ENCODE results near the gene TAF11L13. TPM values are rescaled to one million over a fixed set of nuclear protein-coding genes. Genes with fewer than 3 reads are reported as not detected.

The TAF11L13 gene
- total and polyA plus RNA-seq, 10 of the 15 experiments (the other 5 are each of a cell fraction or from before 2014, with no cell fraction given): not detected

DNA sequence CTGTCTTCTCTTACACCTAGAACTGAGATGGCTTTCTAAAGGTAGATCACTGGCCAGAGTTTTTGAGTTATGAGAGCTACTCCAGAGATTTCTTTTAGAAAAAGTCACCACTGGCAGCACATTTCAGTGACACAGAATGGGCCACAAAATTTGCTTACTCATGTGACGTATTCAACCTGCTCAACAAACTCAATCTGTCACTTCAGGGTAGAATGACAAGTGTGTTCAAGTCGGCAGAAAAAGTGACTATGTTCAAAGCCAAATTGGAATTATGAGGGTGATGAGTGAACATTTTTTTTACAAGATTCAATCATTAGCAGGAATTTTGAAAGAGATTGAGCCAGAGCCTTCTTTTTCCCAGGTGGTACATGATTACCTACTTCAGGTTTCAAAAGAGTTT, 48.8 kb downstream of the TAF11L13 start:
- H3K36me3 ChIP-seq (ENCODE audit: control insufficient read depth in 2 of 2, insufficient read depth in 2 of 2, low read length in 1 of 2): no peaks in the 10 kb centered on the region
- H3K4me1 ChIP-seq (ENCODE audit: control insufficient read depth, insufficient read depth, low read length): no peaks in the 10 kb centered on the region
- TF ChIP-seq, protein P1, sequence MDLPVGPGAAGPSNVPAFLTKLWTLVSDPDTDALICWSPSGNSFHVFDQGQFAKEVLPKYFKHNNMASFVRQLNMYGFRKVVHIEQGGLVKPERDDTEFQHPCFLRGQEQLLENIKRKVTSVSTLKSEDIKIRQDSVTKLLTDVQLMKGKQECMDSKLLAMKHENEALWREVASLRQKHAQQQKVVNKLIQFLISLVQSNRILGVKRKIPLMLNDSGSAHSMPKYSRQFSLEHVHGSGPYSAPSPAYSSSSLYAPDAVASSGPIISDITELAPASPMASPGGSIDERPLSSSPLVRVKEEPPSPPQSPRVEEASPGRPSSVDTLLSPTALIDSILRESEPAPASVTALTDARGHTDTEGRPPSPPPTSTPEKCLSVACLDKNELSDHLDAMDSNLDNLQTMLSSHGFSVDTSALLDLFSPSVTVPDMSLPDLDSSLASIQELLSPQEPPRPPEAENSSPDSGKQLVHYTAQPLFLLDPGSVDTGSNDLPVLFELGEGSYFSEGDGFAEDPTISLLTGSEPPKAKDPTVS (IDR thresholded peaks at IDR 0.05; ENCODE audit: low read depth, low read length): no peak
- TF ChIP-seq ZBED1 (IDR thresholded peaks at IDR 0.05; ENCODE audit: borderline replicate concordance): no peak
- TF ChIP-seq BACH1 (IDR thresholded peaks at IDR 0.05; ENCODE audit: borderline replicate concordance): no peak
- TF ChIP-seq DPF2 (IDR thresholded peaks at IDR 0.05): no peak
- TF ChIP-seq SUZ12 (IDR thresholded peaks at IDR 0.05; ENCODE audit: unreplicated experiment): no peak
- no peak for TF ChIP-seq ZNF24 (IDR thresholded peaks at IDR 0.05)
- TF ChIP-seq FOXK2 (IDR thresholded peaks at IDR 0.05): no peak
- TF ChIP-seq CBX3 (IDR thresholded peaks at IDR 0.05; ENCODE audit: borderline replicate concordance, low read depth): no peak
- no peak for TF ChIP-seq GABPA (IDR thresholded peaks at IDR 0.05; ENCODE audit: low read depth)
- TF ChIP-seq RFX5 (IDR thresholded peaks at IDR 0.05; ENCODE audit: low read depth, low read length): no peak
- intact Hi-C loops (cut with micrococcal nuclease; ENCODE audit: unreplicated experiment) (no loop called here), in situ Hi-C loops (cut with MboI) (no loop called here)
- H3K4me2 ChIP-seq (ENCODE audit: control insufficient read depth, insufficient read depth): no peak overlapping the region
- H3K27me3 ChIP-seq (replicated peaks in 1 of 2; ENCODE audit: control insufficient read depth in 2 of 2, insufficient read depth in 2 of 2, low read length in 1 of 2): no peaks in the 10 kb centered on the region
- BruUV-seq (replicated peaks): no TSS peak
- FAIRE-seq: no peak
- RAD21 ChIA-PET (ENCODE audit: unreplicated experiment): no interaction called here
- WGBS (ENCODE audit: insufficient coverage, insufficient replicate concordance, low lambda C conversion rate, missing lambda C conversion rate): 24% methylated on average over 2 of the region's 2 CpGs
- H3K9me3 ChIP-seq (replicated peaks; ENCODE audit: control insufficient read depth, insufficient read depth, low read length): no peaks in the 10 kb centered on the region
- H4K20me1 ChIP-seq (ENCODE audit: control insufficient read depth, insufficient read depth): no peaks in the 10 kb centered on the region
- H3K9ac ChIP-seq (ENCODE audit: control insufficient read depth, insufficient read depth, low read length): no peak overlapping the region
- no peak overlapping the region for H3K4me3 ChIP-seq
- CTCF ChIA-PET: no interaction called here
- no peak overlapping the region for H2AFZ ChIP-seq (ENCODE audit: control insufficient read depth, low read depth, low read length)
- no peak for ATAC-seq
- no peak overlapping the region for H3K27ac ChIP-seq (ENCODE audit: control insufficient read depth, insufficient read depth)
- SMC1A ChIA-PET (ENCODE audit: uncharacterized antibody, unreplicated experiment): no interaction called here
- H3K79me2 ChIP-seq (ENCODE audit: control insufficient read depth, insufficient read depth, low read length): no peaks in the 10 kb centered on the region
- POLR2A ChIA-PET: no interaction called here
- no peak for DNase-seq (ENCODE audit: low read depth, low spot score)

Small RNA genes lying within 50 kb of the gene (small RNA-seq; reads per million reads assigned to genes)
- not detected for gene AC233724.1
- not detected for gene AC233724.12
- not detected for gene AC233724.2
- gene AC233724.3: not detected
- gene AC233724.4: not detected
- gene AC233724.6: not detected
- not detected for gene AC233724.7

Other genes starting within 250 kb of the TAF11L13 start
Only the 7 nearest of the 12 such genes appear.
- not detected in 2 replicates for gene TAF11L7, start 46.3 kb upstream of the TAF11L13 start, total RNA-seq (2014; rRNA removed)
- gene TAF11L7, start 46.3 kb upstream of the TAF11L13 start, total RNA-seq (2014; rRNA removed; fragmentation: Illumina TruSeq; extraction: Trizol): not detected in 2 replicates
- not detected in 2 replicates for gene TAF11L7, start 46.3 kb upstream of the TAF11L13 start, total RNA-seq (2021)
- gene TAF11L7, start 46.3 kb upstream of the TAF11L13 start, polyA plus RNA-seq (2011; rRNA removed): not detected in 2 replicates
- not detected in 2 replicates for gene TAF11L7, start 46.3 kb upstream of the TAF11L13 start, polyA plus RNA-seq (2014; fragmentation: Illumina TruSeq; extraction: Trizol)
- not detected for gene TAF11L7, start 46.3 kb upstream of the TAF11L13 start, polyA plus RNA-seq (2014; fragmentation: Nextera tagmentation; extraction: Ambion mirVana)
- not detected in 2 replicates for gene TAF11L7, start 46.3 kb upstream of the TAF11L13 start, polyA plus RNA-seq (2014; rRNA removed)
- not detected for gene TAF11L7, start 46.3 kb upstream of the TAF11L13 start, polyA plus RNA-seq (2016; fragmentation: Nextera tagmentation; extraction: Ambion mirVana)
- not detected in 2 replicates for gene TAF11L8, start 41.1 kb upstream of the TAF11L13 start, total RNA-seq (2014; rRNA removed)
- not detected in 2 replicates for gene TAF11L8, start 41.1 kb upstream of the TAF11L13 start, total RNA-seq (2014; rRNA removed; fragmentation: Illumina TruSeq; extraction: Trizol)
- gene TAF11L8, start 41.1 kb upstream of the TAF11L13 start, total RNA-seq (2021): not detected in 2 replicates
- gene TAF11L8, start 41.1 kb upstream of the TAF11L13 start, polyA plus RNA-seq (2011; rRNA removed): not detected in 2 replicates
- gene TAF11L8, start 41.1 kb upstream of the TAF11L13 start, polyA plus RNA-seq (2014; fragmentation: Illumina TruSeq; extraction: Trizol): not detected in 2 replicates
- gene TAF11L8, start 41.1 kb upstream of the TAF11L13 start, polyA plus RNA-seq (2014; fragmentation: Nextera tagmentation; extraction: Ambion mirVana): not detected
- not detected in 2 replicates for gene TAF11L8, start 41.1 kb upstream of the TAF11L13 start, polyA plus RNA-seq (2014; rRNA removed)
- gene TAF11L8, start 41.1 kb upstream of the TAF11L13 start, polyA plus RNA-seq (2016; fragmentation: Nextera tagmentation; extraction: Ambion mirVana): not detected
- not detected in 2 replicates for gene TAF11L9, start 37.7 kb upstream of the TAF11L13 start, total RNA-seq (2014; rRNA removed)
- not detected in 2 replicates for gene TAF11L9, start 37.7 kb upstream of the TAF11L13 start, total RNA-seq (2014; rRNA removed; fragmentation: Illumina TruSeq; extraction: Trizol)
- gene TAF11L9, start 37.7 kb upstream of the TAF11L13 start, total RNA-seq (2021): not detected in 2 replicates
- gene TAF11L9, start 37.7 kb upstream of the TAF11L13 start, polyA plus RNA-seq (2011; rRNA removed): not detected in 2 replicates
- gene TAF11L9, start 37.7 kb upstream of the TAF11L13 start, polyA plus RNA-seq (2014; fragmentation: Illumina TruSeq; extraction: Trizol): not detected in 2 replicates
- not detected for gene TAF11L9, start 37.7 kb upstream of the TAF11L13 start, polyA plus RNA-seq (2014; fragmentation: Nextera tagmentation; extraction: Ambion mirVana)
- not detected in 2 replicates for gene TAF11L9, start 37.7 kb upstream of the TAF11L13 start, polyA plus RNA-seq (2014; rRNA removed)
- not detected for gene TAF11L9, start 37.7 kb upstream of the TAF11L13 start, polyA plus RNA-seq (2016; fragmentation: Nextera tagmentation; extraction: Ambion mirVana)
- not detected in 2 replicates for gene TAF11L10, start 34.3 kb upstream of the TAF11L13 start, total RNA-seq (2014; rRNA removed)
- not detected in 2 replicates for gene TAF11L10, start 34.3 kb upstream of the TAF11L13 start, total RNA-seq (2014; rRNA removed; fragmentation: Illumina TruSeq; extraction: Trizol)
- gene TAF11L10, start 34.3 kb upstream of the TAF11L13 start, total RNA-seq (2021): not detected in 2 replicates
- gene TAF11L10, start 34.3 kb upstream of the TAF11L13 start, polyA plus RNA-seq (2011; rRNA removed): not detected in 2 replicates
- gene TAF11L10, start 34.3 kb upstream of the TAF11L13 start, polyA plus RNA-seq (2014; fragmentation: Illumina TruSeq; extraction: Trizol): not detected in 2 replicates
- gene TAF11L10, start 34.3 kb upstream of the TAF11L13 start, polyA plus RNA-seq (2014; fragmentation: Nextera tagmentation; extraction: Ambion mirVana): not detected
- not detected in 2 replicates for gene TAF11L10, start 34.3 kb upstream of the TAF11L13 start, polyA plus RNA-seq (2014; rRNA removed)
- gene TAF11L10, start 34.3 kb upstream of the TAF11L13 start, polyA plus RNA-seq (2016; fragmentation: Nextera tagmentation; extraction: Ambion mirVana): not detected
- gene TAF11L11, start 27.9 kb upstream of the TAF11L13 start, total RNA-seq (2014; rRNA removed): not detected in 2 replicates
- gene TAF11L11, start 27.9 kb upstream of the TAF11L13 start, total RNA-seq (2014; rRNA removed; fragmentation: Illumina TruSeq; extraction: Trizol): not detected in 2 replicates
- gene TAF11L11, start 27.9 kb upstream of the TAF11L13 start, total RNA-seq (2021): not detected in 2 replicates
- not detected in 2 replicates for gene TAF11L11, start 27.9 kb upstream of the TAF11L13 start, polyA plus RNA-seq (2011; rRNA removed)
- gene TAF11L11, start 27.9 kb upstream of the TAF11L13 start, polyA plus RNA-seq (2014; fragmentation: Illumina TruSeq; extraction: Trizol): not detected in 2 replicates
- not detected for gene TAF11L11, start 27.9 kb upstream of the TAF11L13 start, polyA plus RNA-seq (2014; fragmentation: Nextera tagmentation; extraction: Ambion mirVana)
- gene TAF11L11, start 27.9 kb upstream of the TAF11L13 start, polyA plus RNA-seq (2014; rRNA removed): not detected in 2 replicates
- not detected for gene TAF11L11, start 27.9 kb upstream of the TAF11L13 start, polyA plus RNA-seq (2016; fragmentation: Nextera tagmentation; extraction: Ambion mirVana)
- gene TAF11L12, start 21.7 kb upstream of the TAF11L13 start, total RNA-seq (2014; rRNA removed): not detected in 2 replicates
- not detected in 2 replicates for gene TAF11L12, start 21.7 kb upstream of the TAF11L13 start, total RNA-seq (2014; rRNA removed; fragmentation: Illumina TruSeq; extraction: Trizol)
- not detected in 2 replicates for gene TAF11L12, start 21.7 kb upstream of the TAF11L13 start, total RNA-seq (2021)
- gene TAF11L12, start 21.7 kb upstream of the TAF11L13 start, polyA plus RNA-seq (2011; rRNA removed): not detected in 2 replicates
- gene TAF11L12, start 21.7 kb upstream of the TAF11L13 start, polyA plus RNA-seq (2014; fragmentation: Illumina TruSeq; extraction: Trizol): not detected in 2 replicates
- gene TAF11L12, start 21.7 kb upstream of the TAF11L13 start, polyA plus RNA-seq (2014; fragmentation: Nextera tagmentation; extraction: Ambion mirVana): not detected
- not detected in 2 replicates for gene TAF11L12, start 21.7 kb upstream of the TAF11L13 start, polyA plus RNA-seq (2014; rRNA removed)
- gene TAF11L12, start 21.7 kb upstream of the TAF11L13 start, polyA plus RNA-seq (2016; fragmentation: Nextera tagmentation; extraction: Ambion mirVana): not detected
- gene TAF11L14, start 2.4 kb downstream of the TAF11L13 start, total RNA-seq (2014; rRNA removed): not detected in 2 replicates
- gene TAF11L14, start 2.4 kb downstream of the TAF11L13 start, total RNA-seq (2014; rRNA removed; fragmentation: Illumina TruSeq; extraction: Trizol): not detected in 2 replicates
- not detected in 2 replicates for gene TAF11L14, start 2.4 kb downstream of the TAF11L13 start, total RNA-seq (2021)
- gene TAF11L14, start 2.4 kb downstream of the TAF11L13 start, polyA plus RNA-seq (2011; rRNA removed): not detected in 2 replicates
- gene TAF11L14, start 2.4 kb downstream of the TAF11L13 start, polyA plus RNA-seq (2014; fragmentation: Illumina TruSeq; extraction: Trizol): not detected in 2 replicates
- not detected for gene TAF11L14, start 2.4 kb downstream of the TAF11L13 start, polyA plus RNA-seq (2014; fragmentation: Nextera tagmentation; extraction: Ambion mirVana)
- gene TAF11L14, start 2.4 kb downstream of the TAF11L13 start, polyA plus RNA-seq (2014; rRNA removed): not detected in 2 replicates
- not detected for gene TAF11L14, start 2.4 kb downstream of the TAF11L13 start, polyA plus RNA-seq (2016; fragmentation: Nextera tagmentation; extraction: Ambion mirVana)